ENCODE data around the gene KRT222.

KRT222 gene

DNA sequence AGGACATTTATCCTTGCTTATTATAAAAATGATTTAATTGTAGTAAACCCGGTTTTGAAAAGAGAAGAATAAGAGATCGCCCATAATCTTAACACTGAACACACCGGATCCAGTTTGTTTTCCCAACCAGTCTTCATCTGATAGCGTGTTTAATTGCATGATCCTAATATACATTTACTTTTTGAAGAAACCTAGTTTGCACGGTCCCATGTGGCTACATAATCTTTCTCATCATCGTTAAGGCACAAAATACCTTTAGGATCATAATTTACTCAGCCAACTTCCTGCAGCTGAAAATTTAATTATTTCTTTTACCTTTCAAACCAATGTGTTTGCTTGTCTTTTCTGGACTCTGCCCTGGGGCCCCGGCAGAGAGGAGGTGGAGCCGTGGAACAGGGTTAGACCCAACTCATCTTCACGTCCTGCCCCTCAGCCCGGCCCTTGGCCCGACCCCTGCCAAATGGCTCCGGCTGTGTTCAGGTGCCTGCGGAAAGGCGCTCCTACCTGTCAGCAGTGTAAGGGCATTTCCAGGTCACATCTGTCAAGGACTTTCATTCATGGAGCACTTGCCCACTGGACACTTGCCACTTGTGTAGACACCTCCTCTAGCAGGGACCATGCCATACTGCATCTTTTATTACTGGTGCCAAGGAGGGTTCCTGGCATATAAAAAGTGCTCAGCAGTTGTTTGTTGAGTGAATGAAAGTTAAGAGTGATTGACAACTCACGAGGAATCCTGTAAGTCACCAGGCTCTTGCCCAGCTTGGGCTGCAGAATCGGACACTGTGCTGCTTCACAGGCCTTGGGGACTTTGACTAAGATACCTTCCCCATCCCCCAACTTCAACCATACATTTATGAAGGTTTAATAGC is 46.0 kb downstream of the KRT222 start:
- no peak overlapping the region for H3K27ac ChIP-seq
- no peak overlapping the region for H3K4me3 ChIP-seq (ENCODE audit: low read depth, low read length)
- peaks cover 53% of the 10 kb centered on the region for H3K27me3 ChIP-seq (ENCODE audit: insufficient read depth, low read depth, severe bottlenecking)

DNA sequence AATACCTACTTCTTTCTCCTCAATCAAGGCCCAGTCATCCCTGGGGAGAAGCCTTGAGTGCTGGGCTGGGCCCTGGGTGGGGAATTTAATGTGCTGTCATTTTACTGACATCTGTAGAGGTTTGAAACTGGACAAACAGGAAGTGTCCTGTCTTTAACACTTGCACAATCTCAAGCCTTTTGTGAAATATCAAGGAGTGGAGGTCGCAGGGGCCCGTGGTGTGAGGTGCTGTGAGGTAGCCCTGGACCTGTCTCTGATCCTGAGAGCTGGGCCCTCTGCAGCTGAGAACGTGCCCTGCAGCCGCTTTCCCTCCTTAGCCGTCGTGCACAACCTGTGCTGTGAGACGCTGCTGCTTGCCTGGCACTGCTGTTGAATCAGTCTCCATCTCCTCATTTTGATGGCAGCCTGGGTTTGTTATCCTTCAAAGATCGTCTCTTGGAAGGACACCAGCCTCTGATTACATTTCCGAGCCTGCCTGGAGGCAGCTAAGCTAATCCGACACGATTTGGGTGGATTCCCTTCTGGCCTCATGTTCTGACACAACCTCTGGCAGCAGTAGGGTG is 47.2 kb downstream of the KRT222 start:
- H3K4me3 ChIP-seq (ENCODE audit: low read depth, low read length), result no peak overlapping the region
- no peaks in the 10 kb centered on the region for H3K36me3 ChIP-seq
- peaks cover 66% of the 10 kb centered on the region for H3K27me3 ChIP-seq (ENCODE audit: insufficient read depth, low read depth, severe bottlenecking)
- DNase-seq, result peak; percentile 41
- no peaks in the 10 kb centered on the region for H3K9me3 ChIP-seq (ENCODE audit: severe bottlenecking)
- H3K27ac ChIP-seq, result no peak overlapping the region
- TF ChIP-seq, protein P1, sequence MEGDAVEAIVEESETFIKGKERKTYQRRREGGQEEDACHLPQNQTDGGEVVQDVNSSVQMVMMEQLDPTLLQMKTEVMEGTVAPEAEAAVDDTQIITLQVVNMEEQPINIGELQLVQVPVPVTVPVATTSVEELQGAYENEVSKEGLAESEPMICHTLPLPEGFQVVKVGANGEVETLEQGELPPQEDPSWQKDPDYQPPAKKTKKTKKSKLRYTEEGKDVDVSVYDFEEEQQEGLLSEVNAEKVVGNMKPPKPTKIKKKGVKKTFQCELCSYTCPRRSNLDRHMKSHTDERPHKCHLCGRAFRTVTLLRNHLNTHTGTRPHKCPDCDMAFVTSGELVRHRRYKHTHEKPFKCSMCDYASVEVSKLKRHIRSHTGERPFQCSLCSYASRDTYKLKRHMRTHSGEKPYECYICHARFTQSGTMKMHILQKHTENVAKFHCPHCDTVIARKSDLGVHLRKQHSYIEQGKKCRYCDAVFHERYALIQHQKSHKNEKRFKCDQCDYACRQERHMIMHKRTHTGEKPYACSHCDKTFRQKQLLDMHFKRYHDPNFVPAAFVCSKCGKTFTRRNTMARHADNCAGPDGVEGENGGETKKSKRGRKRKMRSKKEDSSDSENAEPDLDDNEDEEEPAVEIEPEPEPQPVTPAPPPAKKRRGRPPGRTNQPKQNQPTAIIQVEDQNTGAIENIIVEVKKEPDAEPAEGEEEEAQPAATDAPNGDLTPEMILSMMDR (IDR thresholded peaks at IDR 0.05; ENCODE audit: low read depth, low read length), result peak; percentile 45

More for the DNA sequence above, 46.0 kb downstream of the KRT222 start:
- no peak for DNase-seq
- no peaks in the 10 kb centered on the region for H3K36me3 ChIP-seq
- H3K9me3 ChIP-seq (ENCODE audit: severe bottlenecking), result no peaks in the 10 kb centered on the region
- TF ChIP-seq, protein P1 (IDR thresholded peaks at IDR 0.05; ENCODE audit: low read depth, low read length), result no peak

DNA sequence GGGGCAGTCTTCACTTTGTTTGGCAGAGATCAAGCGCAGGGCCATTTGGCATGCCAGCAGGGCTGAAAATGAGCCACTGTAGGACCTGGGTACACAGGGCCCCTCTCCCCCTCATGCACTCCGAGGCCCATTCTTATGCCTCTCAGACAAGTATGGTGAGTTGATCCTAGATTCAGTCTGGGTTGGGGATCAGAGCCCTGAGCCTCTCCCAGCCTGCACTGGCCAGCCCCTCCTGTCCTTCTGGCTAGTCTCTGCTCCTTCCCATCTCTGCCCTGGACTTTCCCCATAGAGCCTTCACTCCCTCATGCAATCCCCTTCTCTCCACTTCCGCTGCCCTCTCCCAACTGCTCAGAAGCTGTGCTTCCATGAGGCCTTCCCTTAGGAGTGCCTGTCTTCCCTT is 48.4 kb downstream of the KRT222 start:
- TF ChIP-seq, protein P1 (IDR thresholded peaks at IDR 0.05; ENCODE audit: low read depth, low read length), result no peak
- DNase-seq, result no peak
- no peaks in the 10 kb centered on the region for H3K36me3 ChIP-seq
- no peak overlapping the region for H3K4me3 ChIP-seq (ENCODE audit: low read depth, low read length)
- no peak overlapping the region for H3K27ac ChIP-seq
- peaks cover 77% of the 10 kb centered on the region for H3K27me3 ChIP-seq (ENCODE audit: insufficient read depth, low read depth, severe bottlenecking)
- H3K9me3 ChIP-seq (ENCODE audit: severe bottlenecking), result no peaks in the 10 kb centered on the region

DNA sequence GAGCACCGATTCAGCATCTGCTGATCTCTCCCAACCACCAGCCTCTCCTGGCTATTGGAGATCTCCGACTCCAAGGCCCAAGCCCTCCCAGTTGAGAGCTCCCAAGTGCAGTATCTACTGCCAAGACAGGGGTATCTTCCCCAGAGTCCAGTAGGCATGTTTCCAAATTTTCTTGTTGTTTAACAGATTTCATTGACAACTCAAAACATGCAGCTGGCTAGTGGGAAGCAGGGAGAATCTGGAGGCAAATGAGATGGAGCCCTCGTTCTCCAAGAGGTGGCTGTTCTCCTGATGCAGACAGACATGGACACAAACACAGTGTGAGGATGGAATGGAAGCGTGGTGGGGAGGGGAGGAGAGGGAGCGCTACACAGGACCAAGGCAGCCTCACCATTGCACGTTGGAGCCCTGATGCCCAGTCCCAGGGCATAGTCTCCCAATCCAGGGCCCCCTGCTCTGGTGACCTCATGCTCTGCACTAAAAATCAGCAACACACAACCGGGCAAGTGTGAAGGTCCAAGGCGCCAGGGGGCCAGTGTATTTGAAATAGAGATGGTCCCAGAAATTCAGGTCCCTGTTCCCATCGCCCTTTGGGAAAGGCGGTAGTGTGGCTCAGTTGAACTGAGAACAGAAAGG is 49.0 kb downstream of the KRT222 start:
- no peak overlapping the region for H3K27ac ChIP-seq
- no peak overlapping the region for H3K4me3 ChIP-seq (ENCODE audit: low read depth, low read length)
- peaks cover 83% of the 10 kb centered on the region for H3K27me3 ChIP-seq (ENCODE audit: insufficient read depth, low read depth, severe bottlenecking)
- TF ChIP-seq, protein P1 (IDR thresholded peaks at IDR 0.05; ENCODE audit: low read depth, low read length), result no peak
- no peaks in the 10 kb centered on the region for H3K9me3 ChIP-seq (ENCODE audit: severe bottlenecking)
- H3K36me3 ChIP-seq, result no peaks in the 10 kb centered on the region
- no peak for DNase-seq

DNA sequence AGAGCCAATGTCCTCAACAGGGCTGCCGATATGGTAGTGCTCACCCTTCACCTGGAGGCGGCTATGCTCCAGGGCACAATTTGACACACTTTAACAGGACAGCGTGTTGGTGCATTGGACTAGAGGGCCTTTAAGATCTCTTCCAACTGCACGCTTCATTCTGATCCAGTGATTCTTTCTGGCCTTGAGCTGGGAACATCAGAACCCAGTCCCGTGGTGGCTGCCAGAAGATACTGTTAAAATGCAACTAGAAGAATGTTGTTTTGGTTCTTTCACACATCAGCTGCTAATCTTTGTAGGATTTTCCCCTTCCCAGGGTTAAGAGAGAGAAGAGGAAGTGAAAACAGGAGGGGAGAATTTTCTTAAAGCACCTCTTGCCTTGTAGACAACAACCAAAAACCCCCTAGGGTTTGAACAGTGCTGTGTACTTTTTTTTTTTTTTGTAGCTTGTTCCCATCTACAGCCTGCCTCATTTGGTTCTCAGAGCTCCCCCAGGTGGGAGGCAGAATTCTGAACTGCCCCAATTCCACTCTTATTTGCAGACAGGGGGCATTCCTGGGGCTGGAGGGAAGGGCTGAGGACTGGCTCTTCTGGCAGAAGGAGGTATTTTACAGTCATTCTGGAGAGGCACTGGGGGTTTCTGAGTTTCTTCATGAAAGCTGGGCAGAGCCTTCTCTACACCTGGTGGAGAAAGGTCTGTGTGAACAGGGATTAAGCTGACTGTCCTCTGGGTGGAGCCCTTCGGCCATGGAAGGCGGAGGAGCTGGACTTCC is 49.7 kb downstream of the KRT222 start:
- H3K36me3 ChIP-seq, result no peaks in the 10 kb centered on the region
- no peak overlapping the region for H3K4me3 ChIP-seq (ENCODE audit: low read depth, low read length)
- peak; percentile 88 for DNase-seq
- peaks cover 86% of the 10 kb centered on the region for H3K27me3 ChIP-seq (ENCODE audit: insufficient read depth, low read depth, severe bottlenecking)
- TF ChIP-seq, protein P1 (IDR thresholded peaks at IDR 0.05; ENCODE audit: low read depth, low read length), result peak; percentile 90
- H3K9me3 ChIP-seq (ENCODE audit: severe bottlenecking), result no peaks in the 10 kb centered on the region
- H3K27ac ChIP-seq, result no peak overlapping the region
